IPS DF 4.7 (cell line): ENCODE measurements around the gene ABHD14A.
A peak's percentile ranks its signal among the peaks of the same experiment; 100 is the strongest.
"Not testable (repeated sequence)": the region's sequence is repeated elsewhere in the genome, so short reads cannot be mapped to it uniquely, and the experiment has no call there.

Experiments
- DNase-seq: peaks from one replicate; pipeline ENCODE4 v3.0.0-alpha.2; 2013; ENCODE audit warnings: low spot score; ENCODE audit errors: extremely low read depth

ABHD14A gene

DNA sequence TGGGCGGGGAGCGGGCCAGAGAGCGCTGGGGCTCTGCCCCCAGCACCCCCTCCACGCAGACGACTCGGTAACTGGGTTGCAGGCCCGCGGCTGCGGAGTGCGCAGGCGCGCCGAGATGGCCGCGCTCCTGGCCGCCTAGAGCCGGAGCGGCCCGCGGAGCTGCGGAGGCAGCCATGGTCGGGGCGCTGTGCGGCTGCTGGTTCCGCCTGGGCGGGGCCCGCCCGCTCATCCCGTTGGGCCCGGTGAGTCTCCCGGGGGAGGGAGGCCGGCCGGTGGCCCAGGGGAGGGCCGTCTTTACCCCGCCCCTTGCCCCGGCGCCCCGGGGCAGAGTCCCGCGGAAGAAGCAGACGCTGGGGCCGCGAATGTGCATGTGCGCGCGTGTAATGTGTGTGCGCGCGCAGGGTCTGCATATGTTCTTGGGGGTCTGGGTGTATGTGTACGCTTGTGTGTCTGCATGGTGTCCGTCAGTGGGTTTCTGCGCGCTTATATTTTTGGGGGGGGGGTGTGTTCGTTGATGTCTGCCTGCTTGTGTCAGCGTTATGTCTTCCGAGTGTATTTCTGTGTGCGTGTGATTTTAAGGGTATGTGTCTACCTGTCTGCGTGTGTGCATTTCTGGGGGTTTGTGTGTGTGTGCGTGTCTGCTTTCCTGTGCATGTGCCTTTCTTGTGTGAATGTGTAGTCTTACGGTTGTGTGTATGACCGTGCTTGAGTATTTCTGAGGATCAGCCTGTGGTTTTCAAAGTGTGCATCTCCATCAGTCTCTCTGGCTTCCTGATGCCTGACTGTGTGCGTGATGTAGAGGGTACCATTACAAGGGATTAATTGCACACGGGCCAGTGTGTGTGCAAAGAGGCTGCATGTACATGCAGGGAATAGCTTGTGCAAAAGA is at the start of gene ABHD14A:
Gene ABHD14A, plus strand, starts transcription at position 102 of the 889 bp plus-strand sequence. Its CDS starts 72 bp downstream, at position 174.
- DNase-seq, result no peak

- DNase-seq, result no peak
Observed at GRCh38 chr3:51927061-51927977, 47.5 kb upstream of the ABHD14A start.

- DNase-seq, result no peak
Observed at GRCh38 chr3:51928438-51928837, 46.4 kb upstream of the ABHD14A start.

DNA sequence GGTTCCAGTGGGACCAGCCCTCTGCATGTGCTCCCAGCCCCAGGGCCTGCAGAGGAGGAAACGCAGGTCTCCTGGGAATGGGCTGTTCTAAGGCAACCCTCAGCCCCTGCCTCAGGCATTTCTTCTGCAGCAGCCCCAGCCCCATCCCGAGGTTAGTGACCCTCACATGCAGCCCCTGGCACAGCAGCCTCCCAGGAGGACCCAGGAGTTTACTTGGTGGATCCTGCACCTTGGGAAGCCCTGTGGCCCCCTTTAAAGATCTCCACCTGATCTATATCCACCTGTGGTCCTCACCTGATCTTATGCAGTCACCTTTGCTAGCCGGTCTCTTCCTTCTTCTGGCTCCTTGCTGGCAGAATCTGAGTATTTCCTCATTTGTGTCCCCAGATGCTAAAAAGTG is 45.9 kb upstream of the ABHD14A start:
- DNase-seq, result not testable (repeated sequence)

- DNase-seq, result peak; percentile 19
Observed at GRCh38 chr3:51929420-51930003, 45.4 kb upstream of the ABHD14A start.

DNA sequence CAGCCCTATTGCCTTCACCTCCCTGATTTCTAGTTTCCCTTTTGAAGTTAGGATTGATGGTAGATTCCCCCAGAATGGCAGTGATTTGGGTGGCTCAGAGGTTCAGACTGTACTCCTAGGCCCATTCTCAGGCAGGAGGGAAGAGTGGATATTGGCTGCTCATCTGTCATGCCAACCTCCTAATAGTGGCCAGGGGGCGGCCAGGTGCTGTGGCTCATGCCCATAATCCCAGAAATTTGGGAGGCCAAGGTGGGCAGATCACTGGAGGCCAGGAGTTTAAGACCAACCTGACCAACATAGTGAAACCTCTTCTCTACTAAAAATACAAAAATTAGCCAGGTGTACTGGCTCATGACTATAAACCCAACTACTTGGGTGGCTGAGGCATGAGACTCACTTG is 44.4 kb upstream of the ABHD14A start:
- DNase-seq, result no peak

GRCh38 chr3:51931756-51932155 is 43.1 kb upstream of the ABHD14A start:
- no peak for DNase-seq

DNA sequence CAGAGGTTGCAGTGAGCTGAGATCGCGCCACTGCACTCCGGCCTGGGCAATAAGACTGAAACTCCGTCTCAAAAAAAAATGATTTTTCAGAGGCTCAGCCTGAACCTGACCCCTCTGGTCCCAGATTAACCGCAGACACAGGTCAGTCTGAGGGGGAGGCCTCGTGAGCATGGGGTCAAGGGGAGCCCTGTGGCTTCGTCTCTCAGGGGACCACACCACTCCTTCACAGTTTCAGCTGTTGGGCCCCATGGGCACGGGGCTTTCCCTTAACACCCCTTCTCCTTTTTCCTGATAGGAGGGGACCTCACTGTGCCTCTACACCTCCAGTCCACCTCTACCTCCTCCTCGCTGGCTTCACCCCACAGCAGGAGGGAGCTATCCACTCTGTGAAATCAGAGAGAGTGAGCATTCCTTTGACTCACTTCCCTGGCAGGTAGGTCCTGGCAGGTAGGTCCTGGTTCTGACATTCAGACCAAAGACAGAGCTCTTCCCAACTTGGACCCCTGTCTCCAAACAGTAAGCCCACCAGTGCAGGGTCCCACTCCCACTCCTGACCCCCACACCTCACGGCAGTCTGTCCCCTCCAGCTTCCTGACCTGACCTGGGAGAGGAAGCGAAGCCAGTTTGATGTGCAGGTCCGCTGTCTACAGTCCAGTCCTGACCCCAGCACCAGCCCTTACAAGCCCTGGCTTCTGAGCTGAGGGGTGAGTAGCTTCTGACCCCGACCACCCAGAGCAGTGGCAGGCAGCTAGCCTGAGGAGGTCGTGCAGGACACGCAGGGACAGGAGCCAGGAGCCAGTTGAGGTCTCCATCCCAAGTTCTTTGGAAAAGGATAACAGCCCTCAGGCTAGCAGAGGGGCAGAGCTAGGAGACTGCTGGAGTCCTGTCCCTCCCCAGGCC is 42.1 kb upstream of the ABHD14A start:
- DNase-seq, result no peak

DNA sequence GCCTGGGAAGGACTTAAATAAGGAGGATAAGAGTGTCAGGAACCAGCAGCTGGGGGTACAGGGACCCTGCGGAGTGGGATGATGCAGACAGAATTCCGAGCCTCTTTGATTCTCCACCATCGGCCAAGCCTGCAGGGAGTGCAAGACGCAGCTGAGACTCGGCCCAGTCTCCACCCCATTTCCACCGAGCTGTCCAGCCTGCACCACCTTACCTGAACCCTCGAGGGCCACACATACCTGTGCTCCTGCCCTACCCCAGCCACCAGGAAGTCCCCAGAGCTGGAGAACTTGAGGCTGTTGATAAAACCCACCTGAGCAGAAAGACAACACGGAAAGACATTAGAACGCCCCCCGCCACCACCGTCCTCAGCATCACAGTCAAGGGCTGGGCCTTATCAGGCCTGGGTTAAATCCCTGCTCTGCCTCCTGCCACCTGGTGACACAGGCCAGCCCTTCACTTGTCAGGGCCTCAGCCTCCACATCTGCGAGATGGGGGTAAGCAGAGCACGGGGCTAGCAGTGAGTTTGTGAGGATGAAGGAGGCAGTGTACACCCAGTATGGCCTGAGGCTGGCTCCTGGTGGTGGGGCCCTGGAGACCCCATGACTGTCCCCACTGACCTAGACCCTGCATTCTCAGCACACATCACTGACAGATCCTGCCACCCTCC is 41.3 kb upstream of the ABHD14A start:
- DNase-seq, result no peak

- DNase-seq, result no peak
Observed at GRCh38 chr3:51934139-51934850, 40.6 kb upstream of the ABHD14A start.

DNA sequence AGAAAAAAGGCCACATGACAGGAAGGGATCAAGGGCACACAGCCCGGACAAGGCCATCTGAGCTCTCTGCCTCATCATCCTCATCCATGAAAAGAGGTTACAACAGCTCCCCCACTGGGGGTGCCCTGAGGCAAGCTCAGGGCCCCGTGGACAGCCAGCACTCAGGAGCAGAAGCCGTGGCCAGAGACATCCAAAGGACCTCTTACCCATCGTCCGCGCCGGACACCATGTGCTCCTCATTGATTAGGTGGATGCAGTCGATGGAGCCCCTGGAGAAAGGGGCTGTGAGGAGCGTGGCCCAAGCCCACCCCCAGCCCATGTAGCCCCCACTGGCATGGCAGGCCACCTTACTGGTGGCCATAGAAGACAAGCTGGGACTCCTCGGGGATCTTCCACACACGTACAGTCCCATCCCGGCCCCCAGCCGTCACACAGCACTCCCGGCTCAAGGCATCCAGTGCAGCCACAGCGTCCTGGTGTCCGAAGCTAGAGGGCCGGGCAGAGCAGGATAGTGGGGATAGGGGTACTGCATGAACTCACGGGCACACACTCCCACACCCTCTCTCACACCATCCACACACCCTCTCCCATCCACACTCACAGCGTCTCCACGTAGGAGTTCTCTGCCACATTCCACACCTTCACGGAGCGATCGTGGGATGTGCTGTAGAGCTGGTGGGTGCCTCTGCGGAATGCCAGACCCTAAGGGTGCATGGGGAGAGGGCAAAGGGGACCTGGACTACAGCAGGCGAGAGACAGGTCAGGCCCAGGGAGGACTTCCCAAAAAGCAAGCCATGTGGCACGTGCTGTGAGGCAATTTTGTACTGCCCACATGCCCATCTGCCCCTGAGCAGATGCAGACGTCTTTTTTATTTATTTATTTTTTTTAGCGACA is 39.6 kb upstream of the ABHD14A start:
- DNase-seq, result no peak

- DNase-seq, result no peak
Observed at GRCh38 chr3:51935886-51936755, 38.7 kb upstream of the ABHD14A start.

GRCh38 chr3:51937014-51937413 is 37.9 kb upstream of the ABHD14A start:
- no peak for DNase-seq

DNA sequence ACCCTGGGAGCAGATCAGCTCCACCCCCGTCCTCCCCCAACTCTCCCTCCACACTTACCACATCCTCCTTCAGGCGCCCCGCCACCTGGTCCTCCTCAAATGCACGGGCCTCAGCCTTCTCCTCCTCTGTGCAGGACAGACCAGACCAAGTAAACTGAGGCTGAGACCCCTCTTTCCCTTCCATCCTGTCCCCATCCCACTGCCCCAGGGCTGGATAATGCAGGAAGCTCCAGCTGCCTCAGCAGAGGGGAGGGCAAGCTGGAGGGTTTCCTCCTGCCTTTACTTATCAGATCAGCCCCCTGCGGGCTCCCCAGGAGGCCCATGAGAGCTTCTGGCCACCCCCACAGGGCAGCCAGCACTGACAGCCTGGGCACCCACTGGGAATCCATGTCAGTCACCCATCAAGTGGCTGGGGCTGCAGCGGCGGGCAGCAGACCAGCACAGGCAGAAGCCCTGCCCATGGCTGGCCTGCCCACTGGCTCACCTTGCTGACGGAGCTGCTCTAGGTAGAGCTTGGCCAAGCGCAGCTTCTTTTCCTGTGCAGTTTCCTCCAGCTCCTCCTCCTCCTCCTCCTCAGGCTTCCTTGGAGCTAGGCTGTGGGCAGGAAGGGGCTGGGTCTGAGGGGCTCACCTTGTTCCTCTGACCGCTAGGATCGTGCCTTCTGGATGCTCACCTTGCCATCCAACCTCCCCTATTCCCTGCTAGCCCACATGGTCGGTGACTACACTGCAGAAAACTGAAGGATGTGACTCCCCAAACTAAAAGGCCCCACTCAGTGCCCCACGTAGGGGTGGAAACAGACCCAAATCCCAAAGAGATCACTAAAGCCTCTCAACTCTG is 37.0 kb upstream of the ABHD14A start:
- no peak for DNase-seq

DNA sequence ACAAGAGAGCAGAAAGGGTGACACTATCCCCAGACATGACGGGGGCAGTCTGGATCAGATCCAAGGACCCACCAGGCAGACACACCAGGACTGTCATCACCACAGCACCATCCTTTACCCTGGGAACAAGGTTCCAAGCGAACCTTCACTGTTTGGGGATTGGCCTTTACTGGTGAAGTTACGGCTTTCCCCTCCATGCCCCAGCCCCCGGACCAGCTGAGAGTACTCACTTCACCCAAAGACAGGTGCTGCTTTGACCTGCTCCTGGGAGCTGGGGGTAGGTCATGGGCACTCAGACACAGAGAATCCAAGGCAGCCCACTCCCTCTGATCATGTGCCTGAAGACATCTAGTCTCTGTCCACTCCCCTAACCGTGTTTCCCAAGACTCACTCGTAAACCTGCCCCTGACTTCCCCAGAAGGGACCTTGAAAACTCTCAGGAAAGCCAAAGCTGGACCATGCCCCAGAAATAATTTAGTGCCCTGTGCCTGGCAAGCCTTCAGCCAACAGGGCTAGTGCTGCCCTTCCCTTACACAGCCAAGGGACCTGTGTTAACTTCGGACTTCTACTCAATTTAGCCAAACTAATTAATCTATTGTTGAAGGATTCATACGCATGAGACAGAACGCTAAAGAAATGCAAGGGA is 36.0 kb upstream of the ABHD14A start:
- DNase-seq, result no peak
